GM12878 (cell line): Measurements from ENCODE around the gene HTR3A. TPM values are rescaled to one million over a fixed set of nuclear protein-coding genes. Genes with fewer than 3 reads are reported as not detected.

ENCODE experiments used
- ATAC-seq: fragments of 200-7000 bp; cut with Tn5 transposase; 3 replicates; pipeline ENCODE4 v1.9.1; 2020; ENCODE audit warnings: mild to moderate bottlenecking, moderate library complexity
- BruUV-seq: library from RNA; stranded (reverse); fragments of 400-500 nt; replicated peaks from 2 replicates; lab custom pipeline; 2021; lab: Mats Ljungman, UMichigan
- CTCF ChIA-PET: fragments of 300-600 bp; sonication (Branson Sonifier 250); formaldehyde crosslinking; extraction: SDS; loops from one replicate; lab custom pipeline; 2021; ENCODE audit warnings: inconsistent platforms; lab: Yijun Ruan, JAX
- POLR2A ChIA-PET: fragments of 350-600 bp; formaldehyde crosslinking; extraction: SDS; loops from one replicate; lab custom pipeline; 2021; ENCODE audit warnings: inconsistent platforms; lab: Charles Lee
- RAD21 ChIA-PET: fragments of 300-600 bp; sonication (Branson Sonifier 250); formaldehyde crosslinking; loops from one replicate; lab custom pipeline; 2023; ENCODE audit warnings: antibody characterized with exemption; ENCODE audit not compliant: unreplicated experiment; lab: Charles Lee
- SMC1A ChIA-PET: fragments of 300-600 bp; sonication (Branson Sonifier 250); formaldehyde crosslinking; loops from one replicate; lab custom pipeline; 2023; ENCODE audit not compliant: unreplicated experiment, uncharacterized antibody; lab: Charles Lee
- DNase-seq: peaks from one replicate; pipeline ENCODE4 v3.0.0-alpha.2; 2011; ENCODE audit warnings: low read depth, low spot score
- FAIRE-seq: peaks from 3 replicates; lab custom pipeline; 2011; peaks lifted over from hg19 to GRCh38; lab: Jason Lieb, UNC
- H2AFZ ChIP-seq: 2 replicates; pipeline ENCODE4 v1.6.0; 2011; ENCODE audit warnings: low read depth, low read length, control low read depth; ENCODE audit not compliant: control insufficient read depth
- H3K27ac ChIP-seq: 2 replicates; pipeline ENCODE4 v1.5.1; 2011; ENCODE audit warnings: control low read depth; ENCODE audit not compliant: control insufficient read depth, insufficient read depth
- H3K27me3 ChIP-seq, 2 experiments: replicated peaks in 1 of 2; 2 replicates each; pipeline versions ENCODE4 v1.6.0 to v1.6.1; 2011; ENCODE audit warnings: low read length in 1 of 2; ENCODE audit not compliant: control insufficient read depth in 2 of 2, insufficient read depth in 2 of 2
- H3K36me3 ChIP-seq, 2 experiments: 2 replicates each; pipeline ENCODE4 v1.5.1; 2011; ENCODE audit warnings: low read length in 1 of 2; ENCODE audit not compliant: control insufficient read depth in 2 of 2, insufficient read depth in 2 of 2
- H3K4me1 ChIP-seq: 2 replicates; pipeline ENCODE4 v1.6.1; 2011; ENCODE audit warnings: mild to moderate bottlenecking, low read length, moderate library complexity, mixed read lengths; ENCODE audit not compliant: control insufficient read depth, insufficient read depth
- H3K4me2 ChIP-seq: 2 replicates; pipeline ENCODE4 v1.6.0; 2011; ENCODE audit warnings: control low read depth; ENCODE audit not compliant: control insufficient read depth, insufficient read depth
- H3K4me3 ChIP-seq: fragments of 200-600 bp; sonication (generic); 2 replicates; pipeline ENCODE4 v1.5.1; 2016
- H3K79me2 ChIP-seq: 2 replicates; pipeline ENCODE4 v1.6.0; 2011; ENCODE audit warnings: low read length; ENCODE audit not compliant: control insufficient read depth, insufficient read depth
- H3K9ac ChIP-seq: 2 replicates; pipeline ENCODE4 v1.8.0; 2011; ENCODE audit warnings: low read length, control low read depth, mixed read lengths; ENCODE audit not compliant: control insufficient read depth, insufficient read depth
- H3K9me3 ChIP-seq: replicated peaks from 3 replicates; pipeline ENCODE4 v1.5.1; 2011; ENCODE audit warnings: mild to moderate bottlenecking, low read length; ENCODE audit not compliant: control insufficient read depth, insufficient read depth
- H4K20me1 ChIP-seq: 2 replicates; pipeline ENCODE4 v1.6.0; 2011; ENCODE audit not compliant: control insufficient read depth, insufficient read depth
- ASH2L ChIP-seq: fragments of 300-600, 200-600 bp; sonication (generic); IDR thresholded peaks from 2 replicates; pipeline ENCODE4 v1.6.1; 2017; ENCODE audit warnings: low read depth, mild to moderate bottlenecking, borderline replicate concordance
- CHD4 ChIP-seq: fragments of 200-600 bp; sonication (generic); IDR thresholded peaks from 2 replicates; pipeline ENCODE4 v1.6.1; 2016; ENCODE audit warnings: mild to moderate bottlenecking
- FOXK2 ChIP-seq: fragments of 450-650 bp; IDR thresholded peaks from 2 replicates; pipeline ENCODE4 v1.6.1; 2017; ENCODE audit warnings: mild to moderate bottlenecking, moderate library complexity
- FOXM1 ChIP-seq: IDR thresholded peaks from 2 replicates; pipeline ENCODE4 v1.6.1; 2012; ENCODE audit warnings: low read depth, mild to moderate bottlenecking, inconsistent platforms, low read length, moderate library complexity
- GATAD2B ChIP-seq: fragments of 450-650 bp; conservative IDR thresholded peaks from 2 replicates; pipeline ENCODE4 v1.6.1; 2017; ENCODE audit warnings: low read depth, mild to moderate bottlenecking, moderate library complexity
- NBN ChIP-seq: fragments of 450-650 bp; IDR thresholded peaks from 2 replicates; pipeline ENCODE4 v1.6.1; 2016
- NFXL1 ChIP-seq: fragments of 450-650 bp; IDR thresholded peaks from 2 replicates; pipeline ENCODE4 v1.6.1; 2017; ENCODE audit warnings: antibody characterized with exemption, mild to moderate bottlenecking, borderline replicate concordance
- NR2F1 ChIP-seq: fragments of 450-650 bp; conservative IDR thresholded peaks from 2 replicates; pipeline ENCODE4 v1.6.1; 2017; ENCODE audit warnings: mild to moderate bottlenecking
- SRF ChIP-seq, 2 experiments: IDR thresholded peaks; 2 replicates each; pipeline ENCODE4 v1.6.1; 2011; ENCODE audit warnings: low read depth in 2 of 2, low read length in 2 of 2, mild to moderate bottlenecking in 1 of 2, moderate library complexity in 1 of 2
- SUZ12 ChIP-seq: fragments of 200-600 bp; sonication (generic); IDR thresholded peaks from one replicate; pipeline ENCODE4 v1.6.1; 2018; ENCODE audit warnings: antibody characterized with exemption, mild to moderate bottlenecking; ENCODE audit not compliant: unreplicated experiment
- TCF3 ChIP-seq: IDR thresholded peaks from 2 replicates; pipeline ENCODE4 v1.6.1; 2012; ENCODE audit warnings: low read depth, mild to moderate bottlenecking, low read length, borderline replicate concordance; ENCODE audit not compliant: insufficient read depth
- ZNF24 ChIP-seq: fragments of 450-650 bp; IDR thresholded peaks from 2 replicates; pipeline ENCODE4 v1.6.1; 2017; ENCODE audit warnings: antibody characterized with exemption, mild to moderate bottlenecking
- WGBS: methylation state at CpG from one replicate; pipeline ENCODE4 v1.1.6; 2016; ENCODE audit warnings: low lambda C conversion rate; ENCODE audit not compliant: insufficient replicate concordance, insufficient coverage; ENCODE audit errors: missing lambda C conversion rate; 5-methylcytosine and 5-hydroxymethylcytosine counted together
- in situ Hi-C: fragments of 300-500 bp; cut with MboI; formaldehyde crosslinking; loops from 9 replicates; pipeline ENCODE4 v1.14.3; 2018; ENCODE audit warnings: mixed read lengths
- intact Hi-C: fragments of 100-400 bp; cut with micrococcal nuclease; formaldehyde crosslinking; loops from one replicate; pipeline ENCODE4 v1.14.2; 2022; ENCODE audit not compliant: unreplicated experiment
- polyA plus RNA-seq, 11 experiments: library from polyadenylated mRNA; depleted of rRNA in 4 of 11; unstranded in 6 of 11; stranded (reverse) in 5 of 11; fragments of >200 nt; fragmentation: Nextera tagmentation in 4 of 11; fragmentation: Illumina TruSeq in 1 of 11; extraction: Ambion mirVana in 4 of 11; extraction: Trizol in 1 of 11; gene quantifications; 1 replicate in 1 of 11; 2 replicates in 10 of 11; pipeline versions ENCODE4 v1.2.1 to v1.2.3, GENCODE V29; 2011 to 2016; ENCODE audit warnings: inconsistent platforms in 2 of 11, missing spikeins in 2 of 11, low read depth in 1 of 11
- total RNA-seq, 4 experiments: library from RNA; depleted of rRNA in 3 of 4; stranded (reverse); fragments of >200 nt in 3 of 4; fragmentation: Illumina TruSeq in 1 of 4; extraction: Trizol in 1 of 4; gene quantifications; 2 replicates each; pipeline versions ENCODE4 v1.2.1 to v1.2.3, GENCODE V29; 2013 to 2021
- TF ChIP-seq, protein P1 (sequence below): IDR thresholded peaks from 2 replicates; pipeline ENCODE4 v1.6.1; 2012; ENCODE audit warnings: low read depth, low read length, improper control_type of control experiment
- TF ChIP-seq, protein P2 (sequence below): fragments of 450-650 bp; IDR thresholded peaks from 2 replicates; pipeline ENCODE4 v1.6.1; 2017; ENCODE audit warnings: mild to moderate bottlenecking, moderate library complexity
- TF ChIP-seq, protein P3 (sequence below): IDR thresholded peaks from 2 replicates; pipeline ENCODE4 v1.6.1; 2012; ENCODE audit warnings: low read length, inconsistent platforms
- TF ChIP-seq, protein P4 (sequence below): fragments of 450-650 bp; IDR thresholded peaks from 2 replicates; pipeline ENCODE4 v1.6.1; 2017; ENCODE audit warnings: low read depth, mild to moderate bottlenecking, moderate library complexity

Gene HTR3A
- total and polyA plus RNA-seq, 10 of the 15 experiments (the other 5 are each of a cell fraction or from before 2014, with no cell fraction given) = not detected

DNA sequence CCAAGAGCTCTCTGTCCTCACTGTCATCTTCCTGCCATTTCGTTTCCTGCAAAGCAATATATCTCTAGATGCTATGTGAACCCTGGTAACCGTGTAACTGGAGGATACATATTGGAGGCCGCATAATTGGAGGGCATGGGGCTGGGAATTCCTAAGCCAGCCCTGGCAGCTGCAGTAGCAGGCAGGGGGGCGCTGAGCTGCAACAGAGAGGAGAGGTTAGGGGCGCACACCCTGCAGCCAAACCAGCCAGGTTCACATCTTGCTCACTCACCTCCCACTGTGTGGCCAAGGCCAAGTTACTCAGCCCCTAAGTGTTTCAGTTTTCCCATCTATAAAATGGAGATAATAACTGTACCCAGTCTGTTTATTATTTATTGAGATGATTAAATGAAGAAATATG, 44.7 kb downstream of the HTR3A start:
- H3K4me1 ChIP-seq = no peaks in the 10 kb centered on the region
- no peak for FAIRE-seq
- H3K9me3 ChIP-seq = no peaks in the 10 kb centered on the region
- WGBS = 23% methylated on average over 5 of the region's 5 CpGs
- H3K36me3 ChIP-seq = no peaks in the 10 kb centered on the region
- POLR2A ChIA-PET = no interaction called here
- SMC1A ChIA-PET = no interaction called here
- RAD21 ChIA-PET = no interaction called here
- in situ Hi-C loops = no loop called here
- no TSS peak for BruUV-seq
- no peaks in the 10 kb centered on the region for H3K27me3 ChIP-seq
- intact Hi-C loops = no loop called here
- no peaks in the 10 kb centered on the region for H4K20me1 ChIP-seq
- H3K4me3 ChIP-seq = no peak overlapping the region
- H3K9ac ChIP-seq = no peak overlapping the region
- CTCF ChIA-PET = no interaction called here
- H3K4me2 ChIP-seq = no peak overlapping the region
- H2AFZ ChIP-seq = no peak overlapping the region
- no peak overlapping the region for H3K27ac ChIP-seq
- no peak for DNase-seq
- no peak for ATAC-seq
- H3K79me2 ChIP-seq = no peaks in the 10 kb centered on the region
- no peak for TF ChIP-seq GATAD2B
- TF ChIP-seq ZNF24 = no peak
- TF ChIP-seq, protein P1, sequence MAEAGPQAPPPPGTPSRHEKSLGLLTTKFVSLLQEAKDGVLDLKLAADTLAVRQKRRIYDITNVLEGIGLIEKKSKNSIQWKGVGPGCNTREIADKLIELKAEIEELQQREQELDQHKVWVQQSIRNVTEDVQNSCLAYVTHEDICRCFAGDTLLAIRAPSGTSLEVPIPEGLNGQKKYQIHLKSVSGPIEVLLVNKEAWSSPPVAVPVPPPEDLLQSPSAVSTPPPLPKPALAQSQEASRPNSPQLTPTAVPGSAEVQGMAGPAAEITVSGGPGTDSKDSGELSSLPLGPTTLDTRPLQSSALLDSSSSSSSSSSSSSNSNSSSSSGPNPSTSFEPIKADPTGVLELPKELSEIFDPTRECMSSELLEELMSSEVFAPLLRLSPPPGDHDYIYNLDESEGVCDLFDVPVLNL = no peak
- TF ChIP-seq, protein P2, sequence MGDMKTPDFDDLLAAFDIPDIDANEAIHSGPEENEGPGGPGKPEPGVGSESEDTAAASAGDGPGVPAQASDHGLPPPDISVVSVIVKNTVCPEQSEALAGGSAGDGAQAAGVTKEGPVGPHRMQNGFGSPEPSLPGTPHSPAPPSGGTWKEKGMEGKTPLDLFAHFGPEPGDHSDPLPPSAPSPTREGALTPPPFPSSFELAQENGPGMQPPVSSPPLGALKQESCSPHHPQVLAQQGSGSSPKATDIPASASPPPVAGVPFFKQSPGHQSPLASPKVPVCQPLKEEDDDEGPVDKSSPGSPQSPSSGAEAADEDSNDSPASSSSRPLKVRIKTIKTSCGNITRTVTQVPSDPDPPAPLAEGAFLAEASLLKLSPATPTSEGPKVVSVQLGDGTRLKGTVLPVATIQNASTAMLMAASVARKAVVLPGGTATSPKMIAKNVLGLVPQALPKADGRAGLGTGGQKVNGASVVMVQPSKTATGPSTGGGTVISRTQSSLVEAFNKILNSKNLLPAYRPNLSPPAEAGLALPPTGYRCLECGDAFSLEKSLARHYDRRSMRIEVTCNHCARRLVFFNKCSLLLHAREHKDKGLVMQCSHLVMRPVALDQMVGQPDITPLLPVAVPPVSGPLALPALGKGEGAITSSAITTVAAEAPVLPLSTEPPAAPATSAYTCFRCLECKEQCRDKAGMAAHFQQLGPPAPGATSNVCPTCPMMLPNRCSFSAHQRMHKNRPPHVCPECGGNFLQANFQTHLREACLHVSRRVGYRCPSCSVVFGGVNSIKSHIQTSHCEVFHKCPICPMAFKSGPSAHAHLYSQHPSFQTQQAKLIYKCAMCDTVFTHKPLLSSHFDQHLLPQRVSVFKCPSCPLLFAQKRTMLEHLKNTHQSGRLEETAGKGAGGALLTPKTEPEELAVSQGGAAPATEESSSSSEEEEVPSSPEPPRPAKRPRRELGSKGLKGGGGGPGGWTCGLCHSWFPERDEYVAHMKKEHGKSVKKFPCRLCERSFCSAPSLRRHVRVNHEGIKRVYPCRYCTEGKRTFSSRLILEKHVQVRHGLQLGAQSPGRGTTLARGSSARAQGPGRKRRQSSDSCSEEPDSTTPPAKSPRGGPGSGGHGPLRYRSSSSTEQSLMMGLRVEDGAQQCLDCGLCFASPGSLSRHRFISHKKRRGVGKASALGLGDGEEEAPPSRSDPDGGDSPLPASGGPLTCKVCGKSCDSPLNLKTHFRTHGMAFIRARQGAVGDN = no peak
- TF ChIP-seq NBN = no peak
- no peak for TF ChIP-seq NFXL1
- no peak for TF ChIP-seq FOXK2
- no peak for TF ChIP-seq SUZ12
- no peak for TF ChIP-seq SRF (IDR thresholded peaks at IDR 0.05; ENCODE audit: low read depth in 2 of 2, low read length in 2 of 2)
- TF ChIP-seq, protein P3, sequence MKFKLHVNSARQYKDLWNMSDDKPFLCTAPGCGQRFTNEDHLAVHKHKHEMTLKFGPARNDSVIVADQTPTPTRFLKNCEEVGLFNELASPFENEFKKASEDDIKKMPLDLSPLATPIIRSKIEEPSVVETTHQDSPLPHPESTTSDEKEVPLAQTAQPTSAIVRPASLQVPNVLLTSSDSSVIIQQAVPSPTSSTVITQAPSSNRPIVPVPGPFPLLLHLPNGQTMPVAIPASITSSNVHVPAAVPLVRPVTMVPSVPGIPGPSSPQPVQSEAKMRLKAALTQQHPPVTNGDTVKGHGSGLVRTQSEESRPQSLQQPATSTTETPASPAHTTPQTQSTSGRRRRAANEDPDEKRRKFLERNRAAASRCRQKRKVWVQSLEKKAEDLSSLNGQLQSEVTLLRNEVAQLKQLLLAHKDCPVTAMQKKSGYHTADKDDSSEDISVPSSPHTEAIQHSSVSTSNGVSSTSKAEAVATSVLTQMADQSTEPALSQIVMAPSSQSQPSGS = no peak
- no peak for TF ChIP-seq CHD4
- no peak for TF ChIP-seq NR2F1
- no peak for TF ChIP-seq FOXM1
- TF ChIP-seq ASH2L = no peak
- no peak for TF ChIP-seq TCF3
- TF ChIP-seq, protein P4, sequence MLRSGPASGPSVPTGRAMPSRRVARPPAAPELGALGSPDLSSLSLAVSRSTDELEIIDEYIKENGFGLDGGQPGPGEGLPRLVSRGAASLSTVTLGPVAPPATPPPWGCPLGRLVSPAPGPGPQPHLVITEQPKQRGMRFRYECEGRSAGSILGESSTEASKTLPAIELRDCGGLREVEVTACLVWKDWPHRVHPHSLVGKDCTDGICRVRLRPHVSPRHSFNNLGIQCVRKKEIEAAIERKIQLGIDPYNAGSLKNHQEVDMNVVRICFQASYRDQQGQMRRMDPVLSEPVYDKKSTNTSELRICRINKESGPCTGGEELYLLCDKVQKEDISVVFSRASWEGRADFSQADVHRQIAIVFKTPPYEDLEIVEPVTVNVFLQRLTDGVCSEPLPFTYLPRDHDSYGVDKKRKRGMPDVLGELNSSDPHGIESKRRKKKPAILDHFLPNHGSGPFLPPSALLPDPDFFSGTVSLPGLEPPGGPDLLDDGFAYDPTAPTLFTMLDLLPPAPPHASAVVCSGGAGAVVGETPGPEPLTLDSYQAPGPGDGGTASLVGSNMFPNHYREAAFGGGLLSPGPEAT = no peak
